Suprapubic skin (tissue), 4 donors: ENCODE measurements around the gene SCFD2. TPM values are rescaled to one million over a fixed set of nuclear protein-coding genes. Genes with fewer than 3 reads are reported as not detected.

Experiments
- DNase-seq, 2 donors: peaks; one replicate each; pipeline ENCODE4 v3.0.0-alpha.2; 2019; ENCODE audit warnings: low spot score in 2 of 2
- H3K27ac ChIP-seq: fragments of 200-600 bp; sonication (generic); one replicate; pipeline ENCODE4 v1.5.1; 2019
- H3K27me3 ChIP-seq: fragments of 200-600 bp; sonication (generic); one replicate; pipeline ENCODE4 v1.5.1; 2019
- H3K36me3 ChIP-seq: fragments of 200-600 bp; sonication (generic); one replicate; pipeline ENCODE4 v1.5.1; 2019
- H3K4me1 ChIP-seq: fragments of 200-600 bp; sonication (generic); one replicate; pipeline ENCODE4 v1.5.1; 2019
- H3K4me3 ChIP-seq: fragments of 200-600 bp; sonication (generic); one replicate; pipeline ENCODE4 v1.5.1; 2019; ENCODE audit warnings: mild to moderate bottlenecking
- H3K9me3 ChIP-seq: fragments of 200-600 bp; sonication (generic); one replicate; pipeline ENCODE4 v1.5.1; 2019
- EP300 ChIP-seq: sonication (generic); formaldehyde crosslinking; IDR thresholded peaks from one replicate; pipeline ENCODE4 v1.6.1; 2017; ENCODE audit warnings: antibody characterized with exemption
- POLR2A ChIP-seq, 2 donors: fragments of 450-650 bp; IDR thresholded peaks; one replicate each; pipeline ENCODE4 v1.6.1; 2017; ENCODE audit warnings: antibody characterized with exemption in 2 of 2, mild to moderate bottlenecking in 2 of 2, moderate library complexity in 2 of 2
- POLR2AphosphoS5 ChIP-seq, 3 donors: sonication (generic); formaldehyde crosslinking; IDR thresholded peaks; one replicate each; pipeline ENCODE4 v1.6.1; 2017; ENCODE audit warnings: antibody characterized with exemption in 3 of 3
- WGBS: methylation state at CpG from one replicate; pipeline ENCODE4 v1.1.5; 2018; 5-methylcytosine and 5-hydroxymethylcytosine counted together
- total RNA-seq, 4 donors: library from RNA; depleted of rRNA; stranded (reverse); fragments of >200 nt; gene quantifications; one replicate each; pipeline ENCODE4 v1.1.0, GENCODE V29; 2016
- TF ChIP-seq, protein P1 (sequence below), 2 donors: fragments of 200-600 bp in 1 of 2; fragments of 450-650 bp in 1 of 2; sonication (generic) in 1 of 2; IDR thresholded peaks; one replicate each; pipeline ENCODE4 v1.5.1; 2016 to 2019; ENCODE audit warnings: antibody characterized with exemption in 2 of 2, mild to moderate bottlenecking in 1 of 2, moderate library complexity in 1 of 2

The SCFD2 gene
- total RNA-seq, 4 donors from 2014 or later = 25.5 to 39.5 (median 31.9) TPM

DNA sequence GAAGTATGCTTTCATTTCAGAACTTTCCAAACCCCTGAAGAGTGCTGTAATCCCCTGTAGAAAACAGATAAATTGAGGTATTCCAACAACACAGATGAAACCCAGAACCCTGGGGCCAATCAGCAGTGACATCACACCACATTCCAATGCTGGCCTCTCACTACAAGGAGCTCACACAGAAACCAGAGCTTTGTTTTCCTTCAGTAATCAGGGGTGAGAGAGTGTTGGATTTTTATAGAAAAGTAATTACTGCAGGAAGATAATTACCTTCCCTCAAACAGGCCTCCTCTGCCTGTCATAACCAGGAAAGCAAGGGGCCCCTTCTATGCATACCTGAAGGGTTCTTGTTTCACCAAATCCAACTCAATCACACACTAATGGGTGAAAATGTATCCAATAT, 246.2 kb downstream of the SCFD2 start:
- no peak overlapping the region for H3K27ac ChIP-seq
- H3K27me3 ChIP-seq = no peaks in the 10 kb centered on the region
- TF ChIP-seq, protein P1, sequence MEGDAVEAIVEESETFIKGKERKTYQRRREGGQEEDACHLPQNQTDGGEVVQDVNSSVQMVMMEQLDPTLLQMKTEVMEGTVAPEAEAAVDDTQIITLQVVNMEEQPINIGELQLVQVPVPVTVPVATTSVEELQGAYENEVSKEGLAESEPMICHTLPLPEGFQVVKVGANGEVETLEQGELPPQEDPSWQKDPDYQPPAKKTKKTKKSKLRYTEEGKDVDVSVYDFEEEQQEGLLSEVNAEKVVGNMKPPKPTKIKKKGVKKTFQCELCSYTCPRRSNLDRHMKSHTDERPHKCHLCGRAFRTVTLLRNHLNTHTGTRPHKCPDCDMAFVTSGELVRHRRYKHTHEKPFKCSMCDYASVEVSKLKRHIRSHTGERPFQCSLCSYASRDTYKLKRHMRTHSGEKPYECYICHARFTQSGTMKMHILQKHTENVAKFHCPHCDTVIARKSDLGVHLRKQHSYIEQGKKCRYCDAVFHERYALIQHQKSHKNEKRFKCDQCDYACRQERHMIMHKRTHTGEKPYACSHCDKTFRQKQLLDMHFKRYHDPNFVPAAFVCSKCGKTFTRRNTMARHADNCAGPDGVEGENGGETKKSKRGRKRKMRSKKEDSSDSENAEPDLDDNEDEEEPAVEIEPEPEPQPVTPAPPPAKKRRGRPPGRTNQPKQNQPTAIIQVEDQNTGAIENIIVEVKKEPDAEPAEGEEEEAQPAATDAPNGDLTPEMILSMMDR (IDR thresholded peaks at IDR 0.05) = no peak
- TF ChIP-seq EP300 = no peak
- no peak for TF ChIP-seq POLR2AphosphoS5 (IDR thresholded peaks at IDR 0.05)
- TF ChIP-seq POLR2A (IDR thresholded peaks at IDR 0.05) = no peak
- no peaks in the 10 kb centered on the region for H3K9me3 ChIP-seq
- DNase-seq = no peak
- peaks cover 7% of the 10 kb centered on the region for H3K4me1 ChIP-seq
- no peak overlapping the region for H3K4me3 ChIP-seq
- no peaks in the 10 kb centered on the region for H3K36me3 ChIP-seq

DNA sequence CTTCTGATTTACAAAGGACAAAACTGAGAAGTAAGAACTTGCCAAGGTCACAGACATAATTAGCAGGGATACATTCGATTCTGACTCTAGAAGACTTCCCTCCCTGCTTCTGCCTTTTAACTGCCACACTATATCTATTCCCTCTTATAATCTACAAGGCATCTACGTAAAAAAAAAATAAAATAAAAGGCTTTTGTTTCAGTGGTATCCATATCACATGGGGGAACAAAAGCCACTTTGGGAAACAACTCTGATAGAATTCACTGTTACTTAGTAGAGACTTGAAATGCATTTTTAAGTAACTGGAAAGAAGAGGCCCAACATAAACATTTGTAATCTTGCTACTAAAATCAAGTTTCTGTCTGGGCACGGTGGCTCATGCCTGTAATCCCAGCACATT, 247.2 kb downstream of the SCFD2 start:
- WGBS = 74% methylated on average over 3 of the region's 3 CpGs
- DNase-seq = no peak
- Histone ChIP-seq H3K4me3 (no peak overlapping the region), H3K36me3 (no peaks in the 10 kb centered on the region), H3K4me1 (peaks cover 10% of the 10 kb centered on the region), H3K27ac (no peak overlapping the region), H3K9me3 (no peaks in the 10 kb centered on the region), H3K27me3 (no peaks in the 10 kb centered on the region)
- TF ChIP-seq POLR2AphosphoS5 (IDR thresholded peaks at IDR 0.05) (no peak), POLR2A (IDR thresholded peaks at IDR 0.05) (no peak), EP300 (no peak)
- TF ChIP-seq, protein P1 (IDR thresholded peaks at IDR 0.05) = no peak

DNA sequence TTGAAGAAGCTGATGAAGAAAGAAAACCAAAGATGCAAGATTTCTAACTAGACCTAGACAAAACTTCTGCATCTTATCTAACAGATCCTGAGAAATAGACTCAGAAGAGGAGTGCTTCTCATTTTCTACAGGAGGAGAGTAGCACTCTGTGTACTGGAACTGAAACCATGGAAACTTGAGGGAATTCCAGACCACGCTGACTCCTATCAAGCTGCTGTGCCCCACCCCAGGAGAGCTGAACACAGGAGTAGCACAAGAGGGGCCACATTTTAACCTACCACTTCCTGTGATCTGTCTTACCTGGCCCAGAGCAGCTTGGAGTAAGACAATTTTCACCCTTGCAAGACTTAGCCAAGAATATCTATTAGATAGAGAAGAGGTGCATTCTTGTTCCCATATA, 248.9 kb downstream of the SCFD2 start:
- TF ChIP-seq POLR2AphosphoS5 (IDR thresholded peaks at IDR 0.05) (no peak), POLR2A (IDR thresholded peaks at IDR 0.05) (no peak), EP300 (no peak)
- peaks cover 10% of the 10 kb centered on the region for H3K4me1 ChIP-seq
- H3K4me3 ChIP-seq = no peak overlapping the region
- H3K27ac ChIP-seq = no peak overlapping the region
- no peaks in the 10 kb centered on the region for H3K36me3 ChIP-seq
- WGBS = 78% methylated on average over 1 of the region's 1 CpG
- no peaks in the 10 kb centered on the region for H3K9me3 ChIP-seq
- no peaks in the 10 kb centered on the region for H3K27me3 ChIP-seq
- DNase-seq = no peak

DNA sequence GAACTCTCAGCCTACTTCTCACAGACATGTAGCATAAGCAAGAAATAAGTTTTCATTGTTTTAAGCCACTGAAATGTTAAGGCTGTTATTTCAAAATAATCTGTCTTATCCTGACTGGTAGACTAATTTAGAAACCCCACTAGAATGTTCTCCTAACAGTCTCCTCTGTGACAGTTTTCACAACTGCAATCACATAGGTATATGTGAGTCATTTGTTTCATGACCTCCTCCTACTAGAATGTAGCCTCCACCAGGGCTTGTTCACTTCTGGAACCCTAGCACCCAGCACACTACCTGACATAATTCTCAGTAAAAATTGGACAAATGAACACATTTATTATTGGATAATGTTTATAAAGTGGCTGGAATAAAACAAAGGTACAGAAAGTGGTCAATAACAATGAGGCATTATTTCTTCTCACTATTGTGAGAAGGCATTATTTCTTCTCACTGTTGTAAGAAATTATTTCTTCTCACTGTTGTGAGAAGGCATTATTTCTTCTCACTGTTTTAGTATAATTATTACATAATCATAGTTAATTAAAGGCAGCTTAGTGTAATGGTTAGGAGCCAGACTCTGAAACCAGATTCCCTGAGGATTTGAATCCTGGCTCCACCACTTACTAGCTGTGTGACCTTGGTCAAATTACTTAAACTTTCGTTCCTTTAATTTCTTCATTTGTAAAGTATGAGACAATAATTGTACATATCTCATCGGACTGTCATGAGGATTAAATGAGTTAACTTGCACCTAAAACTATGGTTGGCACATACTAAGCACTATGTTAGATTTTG, 252.2 kb downstream of the SCFD2 start:
- no peak for DNase-seq
- TF ChIP-seq EP300 (no peak), POLR2AphosphoS5 (IDR thresholded peaks at IDR 0.05) (no peak), POLR2A (IDR thresholded peaks at IDR 0.05) (no peak)
- TF ChIP-seq, protein P1 (IDR thresholded peaks at IDR 0.05) = no peak
- no peak overlapping the region for H3K4me3 ChIP-seq
- H3K27ac ChIP-seq = no peak overlapping the region
- no peaks in the 10 kb centered on the region for H3K27me3 ChIP-seq
- H3K9me3 ChIP-seq = no peaks in the 10 kb centered on the region
- peaks cover 3% of the 10 kb centered on the region for H3K4me1 ChIP-seq
- H3K36me3 ChIP-seq = no peaks in the 10 kb centered on the region
- WGBS = 57% methylated on average over 2 of the region's 2 CpGs

DNA sequence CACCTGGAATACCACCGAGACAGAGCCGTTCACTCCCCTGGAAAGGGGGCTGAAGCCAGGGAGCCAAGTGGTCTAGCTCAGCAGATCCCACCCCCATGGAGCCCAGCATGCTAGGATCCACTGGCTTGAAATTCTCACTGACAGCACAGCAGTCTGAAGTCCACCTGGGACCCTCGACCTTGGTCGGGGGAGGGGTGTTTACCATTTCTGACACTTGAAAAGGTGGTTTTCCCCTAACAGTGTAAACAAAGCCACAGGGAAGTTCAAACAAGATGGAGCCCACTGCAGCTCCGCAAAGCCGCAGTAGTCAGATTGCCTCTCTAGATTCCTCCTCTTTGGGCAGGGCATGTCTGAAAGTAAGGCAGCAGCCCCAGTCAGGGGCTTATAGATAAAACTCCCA, 260.5 kb downstream of the SCFD2 start:
- Histone ChIP-seq H3K4me1 (no peaks in the 10 kb centered on the region), H3K9me3 (no peaks in the 10 kb centered on the region), H3K27me3 (no peaks in the 10 kb centered on the region), H3K36me3 (no peaks in the 10 kb centered on the region), H3K4me3 (no peak overlapping the region), H3K27ac (no peak overlapping the region)
- DNase-seq = no peak
- TF ChIP-seq POLR2A (IDR thresholded peaks at IDR 0.05) = no peak
- TF ChIP-seq EP300 = no peak
- TF ChIP-seq, protein P1 (IDR thresholded peaks at IDR 0.05) = no peak
- no peak for TF ChIP-seq POLR2AphosphoS5 (IDR thresholded peaks at IDR 0.05)
- WGBS = 80% methylated on average over 4 of the region's 6 CpGs
